IMR-90 (cell line): ENCODE data around the gene HAAO.

Experiments
- CEBPB ChIP-seq: IDR thresholded peaks from 2 replicates; pipeline ENCODE4 v1.6.1; 2012; ENCODE audit warnings: low read depth, low read length, improper control_type of control experiment
- CTCF ChIP-seq: conservative IDR thresholded peaks from 2 replicates; pipeline ENCODE4 v1.5.1; 2012; ENCODE audit warnings: mild to moderate bottlenecking, low read depth, low read length, improper control_type of control experiment
- FOS ChIP-seq: fragments of 150-350 bp; IDR thresholded peaks from 2 replicates; pipeline ENCODE4 v1.6.1; 2016; ENCODE audit warnings: low read depth, low read length
- MAZ ChIP-seq: IDR thresholded peaks from 2 replicates; pipeline ENCODE4 v1.6.1; 2012; ENCODE audit warnings: low read depth, mild to moderate bottlenecking, low read length, improper control_type of control experiment, moderate library complexity, borderline replicate concordance
- NFE2L2 ChIP-seq: fragments of 150-350 bp; IDR thresholded peaks from 2 replicates; pipeline ENCODE4 v1.6.1; 2016; ENCODE audit warnings: low read depth, mild to moderate bottlenecking, low read length
- POLR2A ChIP-seq: IDR thresholded peaks from 2 replicates; pipeline ENCODE4 v1.6.1; 2012; ENCODE audit warnings: mild to moderate bottlenecking, low read depth, low read length
- RFX5 ChIP-seq: IDR thresholded peaks from 2 replicates; pipeline ENCODE4 v1.8.0; 2012; ENCODE audit warnings: low read depth, mild to moderate bottlenecking, low read length, moderate library complexity

- TF ChIP-seq RFX5 = no peak
- TF ChIP-seq CTCF = no peak
- no peak for TF ChIP-seq MAZ
- TF ChIP-seq CEBPB = no peak
- no peak for TF ChIP-seq POLR2A
- no peak for TF ChIP-seq NFE2L2
- TF ChIP-seq FOS = no peak
Observed at GRCh38 chr2:42767899-42768705, 24.3 kb downstream of the HAAO start.
